ENCODE measurements around the gene AGTRAP.

DNA sequence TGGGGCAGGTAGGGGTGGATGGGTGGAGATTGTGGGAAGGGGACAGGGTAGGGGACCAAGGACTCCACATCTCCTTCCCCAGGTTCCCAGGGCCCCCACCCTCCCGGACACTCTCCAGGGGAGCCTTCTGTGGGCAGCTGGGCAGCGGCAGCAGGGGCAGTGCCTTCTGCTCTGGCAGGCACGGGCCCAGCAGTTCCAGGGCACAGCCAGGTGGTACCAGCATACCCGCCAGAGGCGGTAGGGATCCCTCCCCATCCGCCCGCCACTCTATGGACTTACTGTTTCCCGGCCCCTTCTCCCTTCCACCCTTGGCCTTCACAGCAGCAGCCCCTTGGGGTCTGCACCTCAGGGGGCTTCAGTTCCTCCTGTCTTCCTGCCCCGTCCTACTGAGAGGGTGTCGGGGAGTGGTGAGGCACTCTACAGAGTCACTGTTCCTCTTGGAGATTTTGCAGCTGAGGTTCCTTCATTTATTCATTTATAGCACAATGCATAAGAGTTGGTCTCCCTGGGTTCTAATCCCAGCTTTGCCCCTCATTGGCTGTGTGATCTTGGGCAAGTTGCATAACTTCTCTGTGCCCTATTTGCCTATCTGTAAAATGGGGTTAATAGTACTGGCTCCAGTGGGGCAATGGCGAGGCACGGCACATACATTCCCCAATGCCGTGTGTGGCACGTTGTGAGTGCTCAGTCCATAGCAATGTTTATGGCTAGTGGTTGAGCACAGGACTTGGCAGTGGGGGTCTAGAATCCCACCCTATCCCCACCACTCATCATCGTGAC lies 43.1 kb downstream of the AGTRAP start:
- TF ChIP-seq SIN3A (IDR thresholded peaks at IDR 0.05; ENCODE audit: borderline replicate concordance, insufficient read depth, low read length) (no peak), TAF1 (IDR thresholded peaks at IDR 0.05; ENCODE audit: borderline replicate concordance, insufficient read depth, low read length) (no peak), POLR2AphosphoS5 (IDR thresholded peaks at IDR 0.05; ENCODE audit: low read depth, low read length) (no peak)
- TF ChIP-seq, protein P1, sequence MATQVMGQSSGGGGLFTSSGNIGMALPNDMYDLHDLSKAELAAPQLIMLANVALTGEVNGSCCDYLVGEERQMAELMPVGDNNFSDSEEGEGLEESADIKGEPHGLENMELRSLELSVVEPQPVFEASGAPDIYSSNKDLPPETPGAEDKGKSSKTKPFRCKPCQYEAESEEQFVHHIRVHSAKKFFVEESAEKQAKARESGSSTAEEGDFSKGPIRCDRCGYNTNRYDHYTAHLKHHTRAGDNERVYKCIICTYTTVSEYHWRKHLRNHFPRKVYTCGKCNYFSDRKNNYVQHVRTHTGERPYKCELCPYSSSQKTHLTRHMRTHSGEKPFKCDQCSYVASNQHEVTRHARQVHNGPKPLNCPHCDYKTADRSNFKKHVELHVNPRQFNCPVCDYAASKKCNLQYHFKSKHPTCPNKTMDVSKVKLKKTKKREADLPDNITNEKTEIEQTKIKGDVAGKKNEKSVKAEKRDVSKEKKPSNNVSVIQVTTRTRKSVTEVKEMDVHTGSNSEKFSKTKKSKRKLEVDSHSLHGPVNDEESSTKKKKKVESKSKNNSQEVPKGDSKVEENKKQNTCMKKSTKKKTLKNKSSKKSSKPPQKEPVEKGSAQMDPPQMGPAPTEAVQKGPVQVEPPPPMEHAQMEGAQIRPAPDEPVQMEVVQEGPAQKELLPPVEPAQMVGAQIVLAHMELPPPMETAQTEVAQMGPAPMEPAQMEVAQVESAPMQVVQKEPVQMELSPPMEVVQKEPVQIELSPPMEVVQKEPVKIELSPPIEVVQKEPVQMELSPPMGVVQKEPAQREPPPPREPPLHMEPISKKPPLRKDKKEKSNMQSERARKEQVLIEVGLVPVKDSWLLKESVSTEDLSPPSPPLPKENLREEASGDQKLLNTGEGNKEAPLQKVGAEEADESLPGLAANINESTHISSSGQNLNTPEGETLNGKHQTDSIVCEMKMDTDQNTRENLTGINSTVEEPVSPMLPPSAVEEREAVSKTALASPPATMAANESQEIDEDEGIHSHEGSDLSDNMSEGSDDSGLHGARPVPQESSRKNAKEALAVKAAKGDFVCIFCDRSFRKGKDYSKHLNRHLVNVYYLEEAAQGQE (IDR thresholded peaks at IDR 0.05; ENCODE audit: insufficient read depth in 1 of 2, low read depth in 2 of 2, low read length in 2 of 2), result no peak

Data from PFSK-1 (cell line).